ENCODE results near the gene CACNB3.
A peak's percentile ranks its signal among the peaks of the same experiment; 100 is the strongest.

The CACNB3 gene

GRCh38 chr12:48817873-48818830 is at the start of gene CACNB3:
Gene CACNB3 (plus strand): TSS chr12:48818496. CDS start chr12:48818930, 434 bp downstream.
- H3K4me3 ChIP-seq (ENCODE audit: low read depth, low read length): peak within 1 kb of the TSS; percentile 71
- peak; percentile 45 for DNase-seq (ENCODE audit: low read depth)
- TF ChIP-seq CTCF (conservative IDR thresholded peaks at IDR 0.05; ENCODE audit: low read depth, low read length): no peak

GRCh38 chr12:48768736-48769135 is 49.6 kb upstream of the CACNB3 start:
- TF ChIP-seq CTCF (conservative IDR thresholded peaks at IDR 0.05; ENCODE audit: low read depth, low read length): no peak

GRCh38 chr12:48770756-48771155 is 47.5 kb upstream of the CACNB3 start:
- DNase-seq (ENCODE audit: low read depth): no peak
- TF ChIP-seq CTCF (conservative IDR thresholded peaks at IDR 0.05; ENCODE audit: low read depth, low read length): no peak
- H3K4me3 ChIP-seq (ENCODE audit: low read depth, low read length): no peak overlapping the region

More at GRCh38 chr12:48768736-48769135, 49.6 kb upstream of the CACNB3 start:
- DNase-seq (ENCODE audit: low read depth): no peak
- H3K4me3 ChIP-seq (ENCODE audit: low read depth, low read length): no peak overlapping the region

GRCh38 chr12:48771588-48772112 is 46.6 kb upstream of the CACNB3 start:
- no peak for DNase-seq (ENCODE audit: low read depth)
- TF ChIP-seq CTCF (conservative IDR thresholded peaks at IDR 0.05; ENCODE audit: low read depth, low read length): no peak
- no peak overlapping the region for H3K4me3 ChIP-seq (ENCODE audit: low read depth, low read length)

GRCh38 chr12:48773686-48774085 is 44.6 kb upstream of the CACNB3 start:
- no peak overlapping the region for H3K4me3 ChIP-seq (ENCODE audit: low read depth, low read length)
- no peak for DNase-seq (ENCODE audit: low read depth)
- no peak for TF ChIP-seq CTCF (conservative IDR thresholded peaks at IDR 0.05; ENCODE audit: low read depth, low read length)

- H3K4me3 ChIP-seq (ENCODE audit: low read depth, low read length): no peak overlapping the region
- DNase-seq (ENCODE audit: low read depth): no peak
- TF ChIP-seq CTCF (conservative IDR thresholded peaks at IDR 0.05; ENCODE audit: low read depth, low read length): no peak
These were observed 43.8 kb upstream of the CACNB3 start for GRCh38 chr12:48774516-48774915.

Data from choroid plexus epithelial cell (primary cell).